C1 segment of cervical spinal cord (tissue), 14 donors: ENCODE measurements around the gene MSL3B.

Experiments used
- DNase-seq, 14 donors: peaks; one replicate each; lab custom pipeline; 2025; lab: John Stamatoyannopoulos, UW

MSL3B gene

DNA sequence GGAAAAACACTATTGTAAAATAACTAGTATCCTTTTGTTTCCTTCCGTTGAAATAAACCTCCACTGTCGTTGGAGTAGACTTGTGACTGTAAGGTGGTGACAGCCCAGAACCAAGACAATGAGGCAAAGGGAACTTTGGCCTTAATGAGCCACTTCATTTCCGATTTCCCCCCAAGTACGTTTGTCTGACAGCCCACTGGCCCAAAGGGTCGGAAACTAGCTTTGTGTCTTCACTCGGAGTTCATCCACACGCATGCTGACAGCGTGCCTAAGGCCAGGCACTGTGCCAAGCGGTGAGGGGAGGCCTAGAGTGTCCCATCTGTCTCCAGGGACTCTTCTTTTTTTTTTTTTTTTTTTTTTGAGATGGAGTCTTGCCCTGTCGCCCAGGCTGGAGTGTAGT lies 34.8 kb downstream of the MSL3B start:
- no peak for DNase-seq

DNA sequence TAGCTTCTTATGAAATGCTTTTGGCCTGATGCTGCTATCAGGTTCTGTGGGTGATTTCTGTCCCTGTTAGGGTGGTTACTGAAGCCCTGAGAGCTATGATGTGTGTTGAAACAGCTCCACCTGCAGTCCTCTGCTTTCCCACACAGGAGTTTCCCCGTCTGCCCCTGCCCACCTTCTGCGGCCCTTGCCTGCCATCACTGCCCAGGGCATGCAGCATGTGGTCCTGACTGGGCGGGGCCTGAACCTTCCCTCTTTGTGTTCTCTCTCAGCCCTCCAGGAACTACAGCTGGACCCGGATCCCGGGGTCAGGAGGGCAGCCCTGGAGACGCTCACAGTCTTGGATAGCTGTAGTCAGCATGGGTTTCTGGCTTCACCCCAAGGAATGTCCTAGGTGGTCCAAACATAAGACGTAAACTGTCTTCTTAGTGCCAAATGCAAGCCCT lies 35.3 kb downstream of the MSL3B start:
- DNase-seq: no peak

DNA sequence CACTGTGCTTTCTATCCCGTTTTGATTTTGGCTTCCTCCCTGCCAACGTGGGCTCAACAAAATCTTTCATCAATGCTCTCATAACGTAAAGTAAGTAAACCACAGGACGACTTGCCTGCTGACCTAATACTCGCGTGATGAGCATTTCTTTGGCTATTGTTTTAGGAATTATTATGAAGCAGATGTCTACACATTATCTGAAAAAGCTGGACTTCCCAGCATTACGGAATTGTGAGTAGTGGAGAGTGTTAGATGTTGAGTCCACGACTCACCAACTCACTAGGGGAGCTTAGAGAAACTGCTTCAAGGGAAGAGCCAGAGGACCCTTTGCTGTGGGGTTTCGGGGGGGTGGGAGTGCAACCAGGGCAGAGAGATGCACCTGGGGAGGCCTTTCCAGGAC lies 35.8 kb downstream of the MSL3B start:
- DNase-seq: no peak

DNA sequence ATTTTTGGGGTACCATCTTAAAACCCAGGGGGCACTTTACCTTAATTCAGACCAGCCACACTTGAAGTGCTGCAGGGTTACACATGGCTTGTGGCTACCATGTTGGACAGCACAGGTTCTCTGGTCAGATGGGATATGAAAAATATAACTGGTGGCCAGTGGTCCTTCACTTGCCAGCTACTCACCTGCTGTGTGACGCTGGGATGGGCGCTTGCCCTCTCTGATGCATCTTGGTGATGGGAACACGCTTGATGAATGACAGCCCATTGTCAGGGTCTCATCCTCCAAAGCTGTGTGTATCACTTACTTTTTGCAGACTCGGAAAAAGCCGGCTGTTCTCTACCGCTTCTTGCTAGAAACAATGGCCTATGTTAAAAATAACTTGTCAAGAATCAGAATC lies 36.3 kb downstream of the MSL3B start:
- DNase-seq: no peak

DNA sequence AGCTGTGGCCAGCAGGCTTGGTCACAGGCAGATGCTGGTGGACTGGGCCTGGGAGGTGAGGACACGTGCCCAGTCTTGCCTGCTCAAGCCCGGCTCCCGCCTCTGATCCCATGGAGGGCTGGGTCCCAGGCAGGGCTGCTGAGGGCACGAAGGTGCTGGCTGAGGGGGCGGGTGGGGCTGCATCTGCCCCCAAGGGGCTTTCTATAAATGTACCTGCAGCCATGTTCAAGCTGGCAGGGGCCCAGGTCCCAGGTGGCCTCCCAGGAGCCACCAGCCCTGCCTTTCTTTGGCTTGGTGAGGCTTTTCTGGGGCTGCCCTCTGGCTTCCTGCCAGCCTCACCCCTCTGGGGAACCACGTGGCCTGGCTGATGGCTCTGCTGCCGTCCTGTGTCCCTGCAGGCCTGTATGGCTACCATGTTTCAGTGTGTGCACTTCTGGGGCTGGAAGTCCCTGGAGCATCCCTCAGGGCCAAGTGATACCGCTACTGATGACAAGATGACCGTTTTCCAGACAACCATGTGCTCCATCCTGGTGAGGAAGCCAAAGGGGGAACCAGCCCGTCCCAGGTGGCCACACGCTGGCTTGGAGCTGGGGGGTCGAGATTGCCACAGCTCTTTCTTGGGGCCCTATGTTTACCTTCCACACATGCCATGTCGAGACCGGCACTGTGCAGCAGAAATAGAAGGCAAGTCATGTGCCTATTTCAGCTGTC lies 37.0 kb downstream of the MSL3B start:
- DNase-seq: no peak

DNA sequence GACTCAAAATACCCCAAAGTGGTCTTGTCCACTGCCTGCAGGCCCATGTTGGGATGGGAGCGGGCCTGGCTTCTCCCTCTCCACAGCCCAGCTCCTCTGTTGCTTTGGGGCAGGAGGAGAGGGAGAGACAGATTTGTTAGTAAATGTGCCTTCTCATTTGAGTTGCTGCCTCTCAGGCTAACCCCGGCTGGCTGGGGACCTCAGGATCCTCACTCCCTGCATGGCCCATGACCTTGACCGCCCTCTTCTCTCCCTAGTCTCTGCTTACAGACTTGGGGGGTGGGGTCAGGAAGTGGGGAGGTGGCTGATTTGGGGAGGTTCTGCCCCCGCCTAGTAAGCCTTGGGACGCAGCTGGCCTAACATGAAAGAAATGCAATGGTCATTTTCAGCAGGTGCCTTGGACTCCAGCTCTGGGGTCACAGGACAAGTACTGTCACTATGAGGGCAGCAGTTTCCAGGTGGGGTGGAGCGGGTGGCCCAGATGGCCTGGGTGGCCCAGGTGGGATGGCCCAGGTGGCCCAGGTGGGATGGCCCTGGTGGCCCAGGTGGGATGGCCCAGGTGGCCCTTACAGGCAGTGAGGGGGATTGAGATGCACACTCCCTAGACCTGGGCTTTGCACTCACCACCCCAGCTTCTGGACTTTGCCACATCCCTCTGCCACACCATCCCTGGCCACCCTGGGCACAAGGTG lies 37.9 kb downstream of the MSL3B start:
- DNase-seq: no peak

DNA sequence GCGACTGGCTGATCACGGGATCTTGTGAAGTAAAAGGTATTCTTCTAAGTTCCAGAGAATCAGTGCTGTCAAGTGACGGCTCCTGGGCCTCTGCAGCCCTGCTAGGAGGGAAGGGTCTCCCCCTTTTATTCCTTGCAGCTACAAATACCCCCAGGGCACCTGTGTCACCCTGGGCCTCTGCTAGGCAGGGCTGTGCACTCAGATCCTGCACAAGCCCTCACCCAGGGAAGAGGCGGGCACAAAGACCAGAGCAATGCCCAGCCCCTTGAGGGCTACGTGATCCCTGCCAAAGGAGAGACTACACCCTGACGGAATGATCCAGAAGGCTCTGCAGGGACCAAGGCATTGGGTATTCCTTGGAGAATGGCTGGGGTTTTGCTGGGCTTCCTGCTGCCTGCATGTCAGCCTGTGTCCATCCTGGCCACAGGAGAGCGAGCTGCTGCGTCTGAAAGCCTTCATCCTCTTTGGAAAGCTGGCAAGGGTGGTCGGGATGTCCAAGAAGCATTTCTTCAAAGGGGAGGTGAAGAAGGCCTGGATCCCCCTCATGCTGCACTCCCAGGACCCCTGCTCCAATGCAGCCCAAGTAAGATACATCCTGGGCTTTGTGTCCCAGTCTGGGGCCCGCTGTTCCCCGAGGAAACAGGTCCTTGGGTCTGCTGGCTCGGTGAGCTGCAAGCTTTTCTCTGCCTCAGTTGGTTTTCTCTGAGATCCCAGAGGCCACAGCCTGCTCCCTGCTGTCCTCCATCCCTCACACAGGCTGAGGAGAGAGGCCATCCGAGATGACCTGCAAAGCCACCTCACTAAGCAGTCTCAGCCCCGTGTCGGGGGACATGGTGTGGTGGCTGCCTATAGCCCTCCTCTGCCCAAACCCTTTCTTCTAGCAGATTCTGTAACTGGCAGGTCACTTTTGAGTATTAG lies 38.7 kb downstream of the MSL3B start:
- DNase-seq: no peak

DNA sequence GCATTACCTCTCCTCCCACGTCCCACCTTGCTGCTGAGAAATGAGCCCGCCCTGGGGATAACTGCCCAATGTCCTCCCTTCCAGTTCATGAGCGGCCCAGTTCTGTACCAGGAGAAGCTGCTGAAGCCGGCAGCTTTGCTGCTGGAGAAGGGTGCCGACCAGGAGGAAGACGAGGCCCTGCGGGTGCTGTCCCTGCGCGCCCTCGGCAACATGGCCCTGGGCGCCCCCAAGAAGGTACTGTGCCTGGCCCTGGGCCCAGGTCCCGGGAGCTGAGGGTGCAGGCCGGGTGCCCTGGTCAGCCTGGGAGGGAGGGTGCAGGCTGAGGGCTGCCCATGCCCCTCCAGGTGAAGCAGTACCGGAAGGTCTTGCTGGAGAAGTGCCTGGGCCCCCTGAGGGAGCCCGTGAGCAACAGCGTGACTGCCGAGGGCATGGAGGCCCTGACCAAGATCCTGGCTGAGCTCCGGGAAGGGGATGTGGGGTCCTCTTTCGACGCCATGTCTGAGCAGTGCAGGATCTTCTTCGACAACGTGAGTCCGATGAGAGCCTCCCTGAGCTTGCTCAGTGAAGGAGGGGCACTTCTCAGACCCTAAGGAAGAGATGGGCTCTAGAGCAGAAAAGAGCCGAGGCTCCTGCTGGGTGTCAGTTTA lies 39.5 kb downstream of the MSL3B start:
- no peak for DNase-seq

DNA sequence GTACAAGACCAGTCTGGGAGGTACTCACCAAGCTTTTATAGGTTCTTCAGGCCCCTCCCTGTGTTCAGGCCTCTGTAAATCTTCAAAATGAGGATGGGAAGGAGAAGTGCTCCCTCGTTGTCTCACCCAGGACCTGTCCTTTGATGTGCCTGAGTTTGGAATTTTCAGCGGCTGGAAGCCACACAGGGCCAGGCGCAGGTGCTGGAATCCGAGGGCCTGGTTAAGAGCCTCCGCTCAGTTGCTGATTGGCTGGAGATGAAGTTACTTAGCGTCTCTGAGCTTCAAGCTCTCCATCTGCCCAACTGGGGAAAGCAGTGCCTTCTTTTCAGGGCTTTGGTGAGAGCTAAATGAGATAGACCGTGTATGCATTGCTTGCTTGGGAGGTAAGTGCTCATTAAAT lies 43.8 kb downstream of the MSL3B start:
- no peak for DNase-seq

DNA sequence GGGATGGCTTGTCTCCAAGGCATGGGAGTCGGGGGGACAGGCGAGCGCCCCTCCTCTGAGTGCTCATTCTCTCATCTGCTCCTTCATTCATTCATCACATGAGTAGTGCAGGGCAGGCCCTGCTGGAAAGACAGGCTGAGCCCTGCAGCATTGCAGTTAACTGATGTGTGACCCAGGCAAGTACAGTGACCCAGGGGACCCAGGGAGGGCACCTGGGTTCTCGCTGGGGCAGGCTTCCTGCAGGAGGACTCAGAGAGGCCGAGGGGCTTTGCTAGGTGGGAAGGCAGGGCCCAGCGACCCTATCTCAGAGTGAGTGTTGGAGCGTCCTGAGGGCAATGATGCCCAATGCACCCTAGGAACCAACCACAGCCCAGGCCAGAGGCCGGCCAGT lies 44.5 kb downstream of the MSL3B start:
- DNase-seq: no peak

DNA sequence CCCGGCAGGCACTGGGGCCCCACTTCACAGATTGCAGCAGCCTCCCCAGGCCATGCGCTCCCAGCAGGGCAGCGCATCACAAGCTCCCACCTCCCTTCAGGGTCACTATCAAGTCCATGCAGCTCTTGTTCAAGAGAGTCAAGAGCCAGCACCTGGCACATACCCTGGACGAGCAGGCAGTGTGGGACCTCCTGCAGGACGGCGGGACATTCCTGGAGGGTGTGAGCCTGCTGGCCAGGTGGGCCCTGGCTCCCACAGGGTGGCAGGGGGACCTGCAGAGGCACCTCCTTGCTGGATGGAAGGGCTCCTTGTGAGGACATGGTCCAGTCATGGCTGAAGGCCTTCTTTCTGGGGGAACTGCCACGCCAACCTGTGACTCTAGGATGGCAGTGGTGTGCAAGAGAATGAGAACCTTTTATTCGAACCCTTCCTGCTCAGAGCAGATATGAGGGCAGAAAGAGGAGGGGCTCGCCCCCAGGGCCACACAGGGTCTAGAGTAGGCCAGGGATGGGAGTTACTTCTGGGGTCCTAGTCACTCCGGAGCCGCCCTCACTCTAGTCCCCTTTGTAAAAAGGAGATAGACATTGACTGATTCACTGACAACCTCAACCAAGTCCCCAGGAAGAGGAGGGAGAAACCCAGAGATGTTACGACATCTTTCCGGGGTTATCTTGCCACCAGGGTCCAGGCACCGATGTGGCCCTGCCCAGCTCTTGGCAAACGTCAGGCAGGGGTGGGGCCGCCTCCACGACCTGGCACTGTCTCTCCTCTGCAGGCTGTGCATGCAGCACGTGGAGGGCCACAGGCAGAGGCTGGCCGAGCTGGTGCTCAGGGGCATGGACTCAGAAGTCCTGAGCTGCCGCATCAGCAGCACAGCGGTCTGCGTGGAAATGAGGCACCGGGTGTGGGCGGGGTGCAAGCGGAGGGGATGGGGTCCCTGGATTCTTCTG lies 45.1 kb downstream of the MSL3B start:
- DNase-seq: no peak

DNA sequence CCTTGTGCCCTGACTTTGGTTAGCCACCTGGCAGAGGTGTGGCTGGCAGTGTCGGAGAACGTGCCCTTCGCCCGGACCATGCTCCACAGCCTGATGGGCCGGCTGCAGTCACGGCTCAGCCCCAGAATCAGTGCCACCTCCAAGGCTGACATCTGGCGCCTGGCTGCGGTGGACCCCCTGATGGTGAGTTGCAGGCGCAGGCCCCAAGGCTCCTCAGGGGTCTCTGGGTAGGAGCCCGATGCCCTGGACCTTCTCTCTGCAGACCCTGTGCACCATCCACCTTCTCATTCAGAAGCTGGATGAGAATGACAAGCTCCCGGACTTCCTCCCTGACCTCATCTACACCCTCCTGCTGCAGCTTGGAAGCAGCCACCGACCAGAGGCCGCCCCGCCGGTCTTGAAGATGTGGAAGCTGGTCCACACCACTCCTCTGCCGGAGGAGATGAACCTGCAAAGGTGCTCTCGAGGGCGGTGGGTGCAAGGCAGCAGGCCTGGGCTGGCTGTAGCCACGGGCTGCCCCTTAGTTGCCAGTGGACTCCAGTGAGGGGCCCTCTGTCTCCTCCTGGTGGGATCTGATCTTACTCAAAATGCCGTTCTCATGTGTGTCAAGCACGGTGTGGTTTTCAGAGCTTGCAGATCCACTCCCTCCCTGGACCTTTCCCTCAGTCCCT lies 46.0 kb downstream of the MSL3B start:
- no peak for DNase-seq

DNA sequence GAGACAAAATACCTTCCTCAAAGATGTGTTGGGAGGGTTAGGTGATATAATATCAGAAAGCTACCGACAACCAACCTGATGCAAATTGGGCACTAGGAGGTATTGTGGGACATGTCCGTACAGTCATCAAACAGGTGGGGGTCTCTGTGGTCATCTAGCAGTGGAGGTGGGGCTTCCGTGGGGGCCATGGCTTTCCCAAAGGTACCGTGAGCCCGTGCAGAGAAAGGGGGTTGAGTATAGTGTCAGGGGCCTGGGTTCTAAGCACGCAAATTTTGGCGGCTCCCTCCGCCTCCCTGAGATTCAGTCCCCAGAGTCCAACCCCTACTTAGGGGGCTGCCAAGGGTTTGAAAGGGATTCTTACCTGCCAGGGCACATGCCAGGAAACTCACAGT lies 46.5 kb downstream of the MSL3B start:
- no peak for DNase-seq

DNA sequence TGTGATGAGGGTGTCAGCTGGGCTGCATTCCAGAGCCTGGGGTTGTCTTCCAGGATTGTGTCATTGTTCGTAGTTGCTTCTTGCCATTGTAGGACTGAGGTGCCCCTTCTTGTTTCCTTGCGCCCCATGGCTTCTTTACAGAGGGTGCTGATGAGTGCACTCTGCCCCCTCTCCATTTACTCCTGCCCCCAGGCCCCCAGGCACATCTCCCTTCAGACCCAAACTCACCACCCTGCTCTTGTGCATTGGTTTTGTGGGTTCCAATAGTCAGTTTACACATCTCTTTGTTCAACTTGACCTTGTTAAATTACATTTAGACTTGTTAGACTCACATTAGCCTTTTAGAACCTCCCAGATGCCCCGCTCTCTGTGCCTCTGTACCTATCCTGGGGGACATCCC lies 47.0 kb downstream of the MSL3B start:
- no peak for DNase-seq

DNA sequence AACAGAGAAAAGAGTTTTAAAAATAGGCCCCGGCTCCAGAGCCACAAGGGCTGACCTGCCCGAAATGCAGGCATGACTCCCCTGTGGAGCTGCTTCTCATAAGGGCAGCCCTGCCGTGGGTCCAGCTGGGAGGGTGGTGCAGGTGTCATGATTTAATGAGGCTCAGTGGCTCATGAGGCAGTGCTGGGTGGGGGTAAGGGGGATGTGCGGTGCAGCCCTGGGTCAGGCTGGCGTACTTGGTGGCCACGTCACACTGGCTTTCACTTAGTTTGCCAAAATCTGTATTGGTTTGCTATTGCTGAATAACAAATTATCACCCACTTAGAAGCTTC lies 47.4 kb downstream of the MSL3B start:
- DNase-seq: no peak

DNA sequence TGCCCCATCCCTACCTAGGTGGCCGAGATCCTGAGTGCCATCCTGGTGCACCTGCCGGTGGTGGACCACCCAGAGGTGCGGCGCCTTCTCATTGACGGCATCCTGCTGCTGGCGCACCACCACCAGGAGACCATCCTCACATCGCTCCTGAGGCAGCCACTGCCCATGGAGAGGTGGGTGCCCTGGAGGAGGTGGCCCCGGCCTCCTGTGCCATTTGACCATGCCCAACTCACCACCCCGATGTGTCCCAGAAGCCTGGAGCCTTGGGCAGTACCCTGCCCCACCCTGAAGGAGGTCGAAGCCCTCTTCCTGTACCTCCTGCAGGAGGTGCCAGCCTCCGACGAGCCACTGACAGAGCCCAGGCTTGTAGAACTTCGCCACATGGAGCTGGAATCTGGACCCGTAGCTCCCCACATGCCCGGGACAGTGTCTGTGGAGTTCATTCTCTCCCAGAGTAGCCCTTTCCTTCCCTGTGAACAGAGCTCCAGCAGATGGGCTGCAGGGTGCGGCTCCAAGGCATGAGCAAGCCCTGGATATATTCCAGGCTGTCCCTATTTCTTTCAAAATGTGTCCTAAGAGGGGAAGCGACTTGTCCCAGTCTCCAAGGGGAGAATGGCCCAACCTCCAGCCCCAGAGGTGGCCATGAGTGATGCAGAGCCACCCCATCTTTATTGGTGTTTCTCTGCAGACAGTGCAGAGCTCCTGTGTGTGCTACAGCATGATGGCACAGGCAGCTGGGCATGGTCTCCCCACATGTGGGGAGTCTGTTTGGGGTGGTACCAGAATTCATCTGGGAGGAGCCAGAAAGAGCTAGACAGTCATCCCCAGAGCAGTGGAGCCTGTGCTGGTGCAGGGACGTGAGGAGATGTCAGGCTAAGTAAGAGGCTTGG lies 48.1 kb downstream of the MSL3B start:
- no peak for DNase-seq

DNA sequence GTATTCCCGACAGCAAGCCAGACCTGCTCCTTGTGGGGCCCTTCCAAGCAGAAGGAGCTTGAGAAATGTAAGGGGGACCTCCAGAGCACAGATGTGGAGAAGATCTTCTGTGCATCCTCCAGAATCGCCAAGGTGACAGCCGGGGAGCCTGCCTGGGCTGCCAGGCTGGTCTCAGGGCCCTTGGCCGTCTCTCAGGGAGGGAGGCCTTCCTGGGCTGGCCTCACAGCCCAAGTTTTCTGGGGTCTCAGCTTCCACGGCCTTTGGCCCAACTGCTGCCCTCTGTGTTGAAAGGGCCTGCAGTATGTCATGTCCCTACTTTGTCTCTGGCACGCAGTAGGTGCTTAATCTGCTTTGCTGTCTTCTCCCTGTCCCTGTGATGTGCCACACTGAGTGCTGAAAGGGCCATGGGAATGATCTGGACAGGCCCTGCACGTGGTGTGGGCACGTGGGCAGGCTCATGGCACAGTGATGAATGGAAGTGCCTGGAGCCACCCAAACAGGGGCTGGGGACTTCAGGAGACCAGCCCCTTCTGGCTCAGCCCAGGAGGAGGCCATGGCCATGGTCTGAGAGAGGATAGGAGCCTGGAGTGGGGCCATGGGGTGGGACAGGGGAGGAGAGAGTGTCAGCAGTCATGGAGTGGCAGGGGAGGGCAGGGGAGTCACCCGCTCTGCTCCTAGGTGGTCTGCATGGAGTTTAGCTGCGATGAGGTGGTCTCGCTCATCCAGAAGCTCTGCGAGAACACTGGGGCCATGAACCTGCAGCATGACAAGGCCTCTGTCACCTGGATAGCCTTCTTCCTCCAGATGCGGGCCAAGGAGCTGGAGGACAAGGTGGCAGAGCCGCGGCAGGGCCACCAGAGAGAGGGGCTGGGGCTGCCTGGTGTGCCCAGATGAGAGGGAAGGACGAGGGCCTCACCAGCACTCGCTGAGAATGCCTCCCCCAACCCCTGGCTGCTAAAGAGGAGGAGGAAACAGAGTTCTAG lies 49.3 kb downstream of the MSL3B start:
- DNase-seq: no peak

DNA sequence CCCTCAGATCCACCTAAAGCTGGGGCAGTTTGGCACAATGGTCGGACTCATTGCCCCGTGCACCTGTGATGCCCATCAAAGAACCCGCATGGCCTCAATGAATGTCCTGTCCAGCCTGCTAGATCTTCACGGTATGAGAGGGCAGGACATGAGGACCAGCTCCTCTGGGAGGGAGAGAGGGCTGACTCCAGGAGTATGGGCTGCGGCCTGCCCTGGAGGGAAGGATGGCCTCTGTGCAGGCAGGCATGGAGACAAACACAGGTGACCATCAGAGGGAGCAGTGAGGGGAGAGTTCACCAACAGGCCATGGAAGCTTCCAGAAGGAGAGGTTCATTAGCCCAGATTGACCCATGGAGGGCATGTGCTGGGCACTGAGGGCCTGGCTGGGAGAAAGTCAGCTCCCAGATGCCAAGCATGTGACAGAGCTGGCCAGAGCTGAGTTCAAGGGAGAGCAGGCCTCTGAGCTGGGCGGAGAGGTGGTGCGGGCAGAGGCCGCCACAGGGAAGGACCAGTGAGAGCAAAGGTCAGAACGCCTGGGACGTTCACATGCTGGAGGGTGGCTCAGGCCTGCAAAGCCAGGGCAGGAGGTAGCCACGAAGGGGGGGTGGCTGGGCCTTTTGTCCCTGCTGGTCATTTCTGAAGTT lies 50.1 kb downstream of the MSL3B start:
- DNase-seq: no peak
